Heart left ventricle (tissue), 16 donors: ENCODE data around the gene NRM. TPM values are rescaled to one million over a fixed set of nuclear protein-coding genes. Genes with fewer than 3 reads are reported as not detected.

Experiments
- ATAC-seq, 4 donors: fragments of 200-7000 bp; cut with Tn5 transposase; one replicate each; pipeline ENCODE4 v1.9.1; 2020 to 2022; ENCODE audit warnings: moderate library complexity in 4 of 4, mild to moderate bottlenecking in 3 of 4, moderate number of reproducible peaks in 1 of 4
- DNase-seq, 5 donors: peaks; one replicate each; pipeline ENCODE4 v3.0.0-alpha.2; 2020
- H3K27ac ChIP-seq, 12 donors: fragments of 200-600 bp; sonication (generic) in 4 of 12; one replicate each; pipeline versions ENCODE4 v1.5.0 to v1.8.0; 2016 to 2022; ENCODE audit warnings: mild to moderate bottlenecking in 2 of 12
- H3K27me3 ChIP-seq, 9 donors: fragments of 200-600 bp; sonication (generic) in 2 of 9; one replicate each; pipeline versions ENCODE4 v1.5.1 to v1.8.0; 2016 to 2022; ENCODE audit warnings: mild to moderate bottlenecking in 3 of 9
- H3K36me3 ChIP-seq, 9 donors: fragments of 200-600 bp; sonication (generic) in 2 of 9; one replicate each; pipeline versions ENCODE4 v1.5.0 to v1.8.0; 2018 to 2022; ENCODE audit warnings: mild to moderate bottlenecking in 2 of 9
- H3K4me1 ChIP-seq, 12 donors: fragments of 200-600 bp; sonication (generic) in 4 of 12; one replicate each; pipeline versions ENCODE4 v1.5.0 to v1.8.0; 2016 to 2022; ENCODE audit warnings: mild to moderate bottlenecking in 3 of 12
- H3K4me3 ChIP-seq, 12 donors: fragments of 200-600 bp; sonication (generic) in 4 of 12; one replicate each; pipeline versions ENCODE4 v1.5.0 to v1.8.0; 2017 to 2022; ENCODE audit warnings: mild to moderate bottlenecking in 9 of 12, moderate library complexity in 4 of 12
- H3K9me3 ChIP-seq, 12 donors: fragments of 200-600 bp; sonication (generic) in 4 of 12; one replicate each; pipeline versions ENCODE4 v1.5.0 to v1.8.0; 2016 to 2022; ENCODE audit warnings: mild to moderate bottlenecking in 1 of 12
- CTCF ChIP-seq, 12 donors: fragments of 200-600 bp; sonication (generic) in 4 of 12; IDR thresholded peaks; one replicate each; pipeline versions ENCODE4 v1.5.0 to v1.8.0; 2018 to 2022; ENCODE audit warnings: antibody characterized with exemption in 12 of 12, mild to moderate bottlenecking in 5 of 12
- POLR2A ChIP-seq, 2 donors: fragments of 450-650 bp; IDR thresholded peaks; one replicate each; pipeline ENCODE4 v1.6.1; 2017; ENCODE audit warnings: antibody characterized with exemption in 2 of 2, mild to moderate bottlenecking in 2 of 2, moderate library complexity in 2 of 2
- WGBS, 4 donors: extraction: QIAGEN DNeasy Blood & Tissue Kit in 2 of 4; methylation state at CpG; one replicate each; pipeline versions ENCODE4 v1.1.5 to v1.1.7; 2013 to 2018; 5-methylcytosine and 5-hydroxymethylcytosine counted together
- intact Hi-C, 10 donors: fragments of 100-400 bp; cut with DNase I; formaldehyde crosslinking; loops; one replicate each; pipeline versions ENCODE4 v1.11.1 to v1.14.2; 2022
- long read RNA-seq, 3 donors: library from polyadenylated mRNA; unstranded; transcript quantifications; one replicate each; pipeline ENCODE4 v2.0.0, GENCODE V29; 2020 to 2021
- polyA plus RNA-seq, 2 donors: library from polyadenylated mRNA; stranded (reverse); fragments of 200-250 nt; gene quantifications; one replicate each; pipeline ENCODE4 v1.2.3, GENCODE V29; 2013
- total RNA-seq, 9 donors: library from RNA; depleted of rRNA in 2 of 9; stranded (reverse); fragments of >200 nt in 2 of 9; fragmentation: NEBNext Ultra II Directional in 3 of 9; extraction: Animal tissue kit (Norgen Biotek cat#: 25700) in 3 of 9; gene quantifications; one replicate each; pipeline versions ENCODE4 v1.1.0 to v1.2.4, GENCODE V29; 2016 to 2023
- donor health status: ischemic (EF 13 %, LVEDD 7.1; RV severe dilation, severe dysfunction).
- donor health status: healthy with polysubstance abuse.
- donor health status: DM: no; HTN: yes; CAD: no.
- donor health status: DM: no; HTN: no; CAD: no.
- donor health status: ischemic (EF 25% LVEDD 6.9; RV normal size, moderate dysfunction).
- donor health status: ischemic (EF 25% LVEDD 5.7; RV mildly dilated, moderate dysfunction).
- donor health status: healthy.
- donor health status: DM: yes; HTN: yes; CAD: no.
- donor health status: ischemic (EF 35%, LVEDD 5.7; RV mildly dilated, moderate dysfunction).
- donor health status: nonischemic (EF 11% LVEDD 7.7; RV severe dilation, severe dysfunction).
- donor health status: DM: yes; HTN: yes; CAD: no.
- donor health status: PGD.
- donor health status: ischemic (EF 29% LVEDD 5.4; RV normal size, mild dysfunction).
- donor health status: nonischemic (EF 23%, LVEDD 6.1; RV moderate dilation, normal function).

NRM gene
- 1 to 10 TPM; 2.2 to 9.6 (median 3.9) TPM for total RNA-seq
- polyA plus RNA-seq = 1 to 10 TPM; 5.6 to 8.6 TPM
- long read RNA-seq, donor 1, partial matches to known transcripts = 0 of 2 reads
- long read RNA-seq, donor 1, other reads (novel, unspliced or antisense) = 1 of 2 reads
- long read RNA-seq, donor 2, partial matches to known transcripts = 0 of 2 reads
- long read RNA-seq, donor 2, other reads (novel, unspliced or antisense) = 0 of 2 reads
- long read RNA-seq, donor 3, partial matches to known transcripts = 1 of 2 reads
- long read RNA-seq, donor 3, other reads (novel, unspliced or antisense) = 0 of 2 reads

- peak; percentile 41 to 76 (median 72) for ATAC-seq
- intact Hi-C loops = loop anchor here in 4 of 10 donors (1.0 to 2.0 kb wide), 3 partner anchors 24 to 28 kb away; partner anchors contain the start of gene MDC1 (in 2 of the 4)
- H3K27me3 ChIP-seq = no peaks in the 10 kb centered on the region
- H3K27ac ChIP-seq = peak within 1 kb of the TSS in 11 of 12 donors; percentile 74 to 100 (median 97)
- DNase-seq = peak; percentile 90 to 95 (median 91)
- 0 to 1% (median 1%) methylated on average over 33 to 40 of the region's 40 CpGs for WGBS, 4 donors
- H3K4me1 ChIP-seq = peaks cover 4 to 44% (median 36%) of the 10 kb centered on the region in 12 donors
- H3K4me3 ChIP-seq = peak within 1 kb of the TSS; percentile 34 to 76 (median 64)
- no peaks in the 10 kb centered on the region for H3K9me3 ChIP-seq
- H3K36me3 ChIP-seq = peaks cover 0 to 3% (median 0%) of the 10 kb centered on the region in 9 donors
- TF ChIP-seq POLR2A (IDR thresholded peaks at IDR 0.05) = peak in 1 of 2 donors; percentile 32
- TF ChIP-seq CTCF (IDR thresholded peaks at IDR 0.05) = no peak
Observed at GRCh38 chr6:30690403-30691207, at the start of gene NRM. NRM (minus strand) TSS chr6:30690984; CDS start chr6:30690974, 10 bp downstream.

- H3K9me3 ChIP-seq = no peaks in the 10 kb centered on the region
- H3K4me3 ChIP-seq = no peak overlapping the region
- H3K4me1 ChIP-seq = peaks cover 3 to 72% (median 44%) of the 10 kb centered on the region in 12 donors
- intact Hi-C loops = loop anchor here (5.0 to 10.0 kb wide), 10 partner anchors 37 to 344 kb away; partner anchors contain the start of genes MRPS18B (in 1 of the 10) and PPP1R10 (in 1 of the 10)
- no peaks in the 10 kb centered on the region for H3K27me3 ChIP-seq
- H3K27ac ChIP-seq = peak overlapping the region in 8 of 12 donors; percentile 2 to 99 (median 62)
- DNase-seq (no peak), ATAC-seq (no peak)
- TF ChIP-seq POLR2A (IDR thresholded peaks at IDR 0.05) = no peak
- no peak for TF ChIP-seq CTCF (IDR thresholded peaks at IDR 0.05)
- WGBS, 4 donors = 90 to 92% (median 91%) methylated on average over 2 of the region's 2 CpGs
- H3K36me3 ChIP-seq = peaks cover 0 to 61% (median 59%) of the 10 kb centered on the region in 9 donors
Observed at GRCh38 chr6:30740540-30740870, 49.7 kb upstream of the NRM start.

GRCh38 chr6:30738532-30738931 lies 47.7 kb upstream of the NRM start:
- 88 to 90% (median 90%) methylated on average over 6 of the region's 6 CpGs for WGBS, 4 donors
- Histone ChIP-seq H3K9me3 (no peaks in the 10 kb centered on the region), H3K36me3 (peaks cover 0 to 80% (median 79%) of the 10 kb centered on the region in 9 donors), H3K27ac (peak overlapping the region in 2 of 12 donors; percentile 44 to 80), H3K4me3 (no peak overlapping the region), H3K4me1 (peaks cover 3 to 62% (median 41%) of the 10 kb centered on the region in 12 donors), H3K27me3 (no peaks in the 10 kb centered on the region)
- intact Hi-C loops = loop anchor here in 1 of 10 donors (10.0 kb wide), 1 partner anchor 146 kb away; the partner anchor contains the start of gene DDR1
- ATAC-seq (no peak), DNase-seq (no peak)
- TF ChIP-seq CTCF (IDR thresholded peaks at IDR 0.05) (no peak), POLR2A (IDR thresholded peaks at IDR 0.05) (no peak)
